Measurements from ENCODE around the gene DAZAP1.

DAZAP1 gene

DNA sequence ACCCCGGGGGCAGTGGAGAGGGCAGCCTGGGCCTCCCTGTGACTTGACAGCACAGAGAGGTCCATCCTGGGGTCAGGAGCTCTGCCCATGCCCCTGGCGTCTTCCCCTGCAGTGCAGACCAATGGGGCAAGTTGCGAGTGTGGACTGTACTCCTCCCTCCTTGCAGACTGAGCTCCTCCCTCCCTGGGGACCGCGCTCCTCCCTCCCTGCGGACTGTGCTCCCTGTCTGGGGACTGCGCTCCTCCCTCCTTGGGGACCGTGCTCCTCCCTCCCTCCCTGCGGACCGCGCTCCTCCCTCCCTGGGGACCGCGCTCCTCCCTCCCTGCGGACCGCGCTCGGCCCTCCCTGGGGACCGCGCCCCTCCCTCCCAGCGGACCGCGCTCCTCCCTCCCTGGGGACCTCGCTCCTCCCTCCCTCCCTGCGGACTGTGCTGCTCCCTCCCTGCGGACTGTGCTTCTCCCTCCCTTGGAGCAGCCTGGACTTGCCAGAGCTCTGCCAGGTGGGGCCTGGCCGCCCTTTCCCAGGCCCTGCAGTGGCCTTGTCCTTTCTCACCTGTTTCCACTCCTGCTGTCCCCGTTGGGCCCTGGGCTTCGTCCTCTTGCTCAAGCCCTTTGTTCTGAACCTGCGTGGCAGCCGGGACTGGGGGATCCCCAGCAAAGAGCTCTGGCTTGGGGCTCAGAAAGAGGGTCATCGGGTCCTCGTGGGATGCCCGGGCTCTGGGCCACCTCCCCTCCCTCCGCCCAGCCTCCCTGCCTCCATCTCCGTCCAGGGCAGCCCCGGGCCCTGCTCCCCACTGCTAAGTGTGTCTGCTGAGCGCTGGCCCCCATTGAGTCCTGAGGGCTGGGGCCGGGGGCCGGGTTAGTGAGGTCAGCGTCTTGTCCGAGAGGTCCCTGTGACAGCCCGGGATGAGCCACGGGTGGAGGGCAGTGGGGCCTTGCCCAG lies 12.9 kb upstream of the DAZAP1 start:
- peak; percentile 13 for ATAC-seq
- TF ChIP-seq ISL1 (CRISPR knock-in tag; IDR thresholded peaks at IDR 0.05) (no peak), TOX (CRISPR knock-in tag; IDR thresholded peaks at IDR 0.05; ENCODE audit: borderline replicate concordance) (no peak), OSR1 (CRISPR knock-in tag; IDR thresholded peaks at IDR 0.05) (no peak), ZNF565 (CRISPR knock-in tag; conservative IDR thresholded peaks at IDR 0.05; ENCODE audit: low read depth) (no peak), ZNF70 (CRISPR knock-in tag; IDR thresholded peaks at IDR 0.05) (no peak), ZC3H10 (CRISPR knock-in tag; IDR thresholded peaks at IDR 0.05) (no peak), GLIS3 (CRISPR knock-in tag; IDR thresholded peaks at IDR 0.05) (no peak), CSDC2 (CRISPR knock-in tag; IDR thresholded peaks at IDR 0.05) (no peak), ESRRG (CRISPR knock-in tag; IDR thresholded peaks at IDR 0.05) (no peak), PPARA (CRISPR knock-in tag; IDR thresholded peaks at IDR 0.05; ENCODE audit: borderline replicate concordance) (no peak), ZNF8 (CRISPR knock-in tag; IDR thresholded peaks at IDR 0.05) (no peak)
- TF ChIP-seq, protein P1, sequence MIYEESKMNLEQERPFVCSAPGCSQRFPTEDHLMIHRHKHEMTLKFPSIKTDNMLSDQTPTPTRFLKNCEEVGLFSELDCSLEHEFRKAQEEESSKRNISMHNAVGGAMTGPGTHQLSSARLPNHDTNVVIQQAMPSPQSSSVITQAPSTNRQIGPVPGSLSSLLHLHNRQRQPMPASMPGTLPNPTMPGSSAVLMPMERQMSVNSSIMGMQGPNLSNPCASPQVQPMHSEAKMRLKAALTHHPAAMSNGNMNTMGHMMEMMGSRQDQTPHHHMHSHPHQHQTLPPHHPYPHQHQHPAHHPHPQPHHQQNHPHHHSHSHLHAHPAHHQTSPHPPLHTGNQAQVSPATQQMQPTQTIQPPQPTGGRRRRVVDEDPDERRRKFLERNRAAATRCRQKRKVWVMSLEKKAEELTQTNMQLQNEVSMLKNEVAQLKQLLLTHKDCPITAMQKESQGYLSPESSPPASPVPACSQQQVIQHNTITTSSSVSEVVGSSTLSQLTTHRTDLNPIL (CRISPR knock-in tag; IDR thresholded peaks at IDR 0.05; ENCODE audit: low read depth), result no peak
- TF ChIP-seq, protein P2, sequence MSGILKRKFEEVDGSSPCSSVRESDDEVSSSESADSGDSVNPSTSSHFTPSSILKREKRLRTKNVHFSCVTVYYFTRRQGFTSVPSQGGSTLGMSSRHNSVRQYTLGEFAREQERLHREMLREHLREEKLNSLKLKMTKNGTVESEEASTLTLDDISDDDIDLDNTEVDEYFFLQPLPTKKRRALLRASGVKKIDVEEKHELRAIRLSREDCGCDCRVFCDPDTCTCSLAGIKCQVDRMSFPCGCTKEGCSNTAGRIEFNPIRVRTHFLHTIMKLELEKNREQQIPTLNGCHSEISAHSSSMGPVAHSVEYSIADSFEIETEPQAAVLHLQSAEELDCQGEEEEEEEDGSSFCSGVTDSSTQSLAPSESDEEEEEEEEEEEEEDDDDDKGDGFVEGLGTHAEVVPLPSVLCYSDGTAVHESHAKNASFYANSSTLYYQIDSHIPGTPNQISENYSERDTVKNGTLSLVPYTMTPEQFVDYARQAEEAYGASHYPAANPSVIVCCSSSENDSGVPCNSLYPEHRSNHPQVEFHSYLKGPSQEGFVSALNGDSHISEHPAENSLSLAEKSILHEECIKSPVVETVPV (CRISPR knock-in tag; IDR thresholded peaks at IDR 0.05), result no peak
- TF ChIP-seq, protein P3, sequence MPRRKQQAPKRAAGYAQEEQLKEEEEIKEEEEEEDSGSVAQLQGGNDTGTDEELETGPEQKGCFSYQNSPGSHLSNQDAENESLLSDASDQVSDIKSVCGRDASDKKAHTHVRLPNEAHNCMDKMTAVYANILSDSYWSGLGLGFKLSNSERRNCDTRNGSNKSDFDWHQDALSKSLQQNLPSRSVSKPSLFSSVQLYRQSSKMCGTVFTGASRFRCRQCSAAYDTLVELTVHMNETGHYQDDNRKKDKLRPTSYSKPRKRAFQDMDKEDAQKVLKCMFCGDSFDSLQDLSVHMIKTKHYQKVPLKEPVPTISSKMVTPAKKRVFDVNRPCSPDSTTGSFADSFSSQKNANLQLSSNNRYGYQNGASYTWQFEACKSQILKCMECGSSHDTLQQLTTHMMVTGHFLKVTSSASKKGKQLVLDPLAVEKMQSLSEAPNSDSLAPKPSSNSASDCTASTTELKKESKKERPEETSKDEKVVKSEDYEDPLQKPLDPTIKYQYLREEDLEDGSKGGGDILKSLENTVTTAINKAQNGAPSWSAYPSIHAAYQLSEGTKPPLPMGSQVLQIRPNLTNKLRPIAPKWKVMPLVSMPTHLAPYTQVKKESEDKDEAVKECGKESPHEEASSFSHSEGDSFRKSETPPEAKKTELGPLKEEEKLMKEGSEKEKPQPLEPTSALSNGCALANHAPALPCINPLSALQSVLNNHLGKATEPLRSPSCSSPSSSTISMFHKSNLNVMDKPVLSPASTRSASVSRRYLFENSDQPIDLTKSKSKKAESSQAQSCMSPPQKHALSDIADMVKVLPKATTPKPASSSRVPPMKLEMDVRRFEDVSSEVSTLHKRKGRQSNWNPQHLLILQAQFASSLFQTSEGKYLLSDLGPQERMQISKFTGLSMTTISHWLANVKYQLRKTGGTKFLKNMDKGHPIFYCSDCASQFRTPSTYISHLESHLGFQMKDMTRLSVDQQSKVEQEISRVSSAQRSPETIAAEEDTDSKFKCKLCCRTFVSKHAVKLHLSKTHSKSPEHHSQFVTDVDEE (CRISPR knock-in tag; IDR thresholded peaks at IDR 0.05), result no peak

DNA sequence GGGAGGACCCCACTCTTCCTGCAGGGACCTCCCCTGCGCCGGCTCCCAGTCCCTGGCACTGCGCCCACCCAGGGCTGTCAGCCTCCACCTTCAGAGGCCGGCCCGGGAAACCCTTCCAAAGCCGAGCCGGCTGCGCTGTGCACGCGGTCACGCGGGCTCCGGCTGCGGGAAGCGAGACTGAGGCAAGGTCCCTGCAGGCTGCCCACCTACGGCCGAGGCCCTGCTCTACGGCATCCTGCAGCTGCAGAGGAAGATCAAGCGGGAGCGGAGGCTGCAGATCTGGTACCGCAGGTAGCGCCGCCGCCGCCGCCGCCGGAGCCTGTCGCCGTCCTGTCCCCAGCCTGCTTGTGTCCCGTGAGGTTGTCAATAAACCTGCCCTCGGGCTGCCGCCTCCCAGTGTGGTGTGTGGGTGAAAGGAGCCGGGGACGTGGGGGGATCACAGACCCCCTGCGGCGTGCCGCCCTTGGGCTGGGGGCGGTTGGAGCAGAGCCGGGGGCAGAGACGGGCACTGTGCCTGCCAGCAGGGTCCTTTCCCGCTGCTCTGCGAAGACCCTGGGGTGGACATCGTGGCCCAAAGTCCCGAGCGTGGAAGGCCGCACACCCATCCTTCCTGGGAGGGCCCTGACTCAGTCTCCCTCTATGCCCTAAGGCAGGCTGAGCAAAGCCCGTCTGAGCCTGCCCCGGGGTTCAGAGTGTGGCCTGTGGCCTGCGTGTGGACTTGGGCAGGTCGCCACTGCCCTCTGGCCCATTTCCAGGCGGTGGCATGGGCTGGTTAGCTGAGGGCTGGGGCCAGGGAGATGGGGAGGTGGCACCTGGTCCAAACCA lies 12.0 kb upstream of the DAZAP1 start:
- TF ChIP-seq, protein P2 (CRISPR knock-in tag; IDR thresholded peaks at IDR 0.05), result no peak
- no peak for TF ChIP-seq ZFP3 (CRISPR knock-in tag; IDR thresholded peaks at IDR 0.05)
- no peak for TF ChIP-seq ESRRG (CRISPR knock-in tag; IDR thresholded peaks at IDR 0.05)
- no peak for TF ChIP-seq SNAI2 (CRISPR knock-in tag; IDR thresholded peaks at IDR 0.05)
- TF ChIP-seq CSDC2 (CRISPR knock-in tag; IDR thresholded peaks at IDR 0.05), result no peak
- TF ChIP-seq ZNF565 (CRISPR knock-in tag; conservative IDR thresholded peaks at IDR 0.05; ENCODE audit: low read depth), result no peak
- no peak for TF ChIP-seq TCF4 (CRISPR knock-in tag; IDR thresholded peaks at IDR 0.05; ENCODE audit: borderline replicate concordance)
- no peak for TF ChIP-seq ZNF70 (CRISPR knock-in tag; IDR thresholded peaks at IDR 0.05)
- no peak for TF ChIP-seq PPARA (CRISPR knock-in tag; IDR thresholded peaks at IDR 0.05; ENCODE audit: borderline replicate concordance)
- TF ChIP-seq, protein P3 (CRISPR knock-in tag; IDR thresholded peaks at IDR 0.05), result no peak
- TF ChIP-seq ZC3H10 (CRISPR knock-in tag; IDR thresholded peaks at IDR 0.05), result no peak
- TF ChIP-seq, protein P4, sequence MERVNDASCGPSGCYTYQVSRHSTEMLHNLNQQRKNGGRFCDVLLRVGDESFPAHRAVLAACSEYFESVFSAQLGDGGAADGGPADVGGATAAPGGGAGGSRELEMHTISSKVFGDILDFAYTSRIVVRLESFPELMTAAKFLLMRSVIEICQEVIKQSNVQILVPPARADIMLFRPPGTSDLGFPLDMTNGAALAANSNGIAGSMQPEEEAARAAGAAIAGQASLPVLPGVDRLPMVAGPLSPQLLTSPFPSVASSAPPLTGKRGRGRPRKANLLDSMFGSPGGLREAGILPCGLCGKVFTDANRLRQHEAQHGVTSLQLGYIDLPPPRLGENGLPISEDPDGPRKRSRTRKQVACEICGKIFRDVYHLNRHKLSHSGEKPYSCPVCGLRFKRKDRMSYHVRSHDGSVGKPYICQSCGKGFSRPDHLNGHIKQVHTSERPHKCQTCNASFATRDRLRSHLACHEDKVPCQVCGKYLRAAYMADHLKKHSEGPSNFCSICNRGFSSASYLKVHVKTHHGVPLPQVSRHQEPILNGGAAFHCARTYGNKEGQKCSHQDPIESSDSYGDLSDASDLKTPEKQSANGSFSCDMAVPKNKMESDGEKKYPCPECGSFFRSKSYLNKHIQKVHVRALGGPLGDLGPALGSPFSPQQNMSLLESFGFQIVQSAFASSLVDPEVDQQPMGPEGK (CRISPR knock-in tag; IDR thresholded peaks at IDR 0.05; ENCODE audit: borderline replicate concordance), result no peak
- TF ChIP-seq ZNF8 (CRISPR knock-in tag; IDR thresholded peaks at IDR 0.05), result no peak
- TF ChIP-seq TOX (CRISPR knock-in tag; IDR thresholded peaks at IDR 0.05; ENCODE audit: borderline replicate concordance), result no peak
- TF ChIP-seq BACH2 (CRISPR knock-in tag; IDR thresholded peaks at IDR 0.05; ENCODE audit: borderline replicate concordance), result no peak
- TF ChIP-seq RARB (CRISPR knock-in tag; IDR thresholded peaks at IDR 0.05), result no peak
- TF ChIP-seq ARNTL (CRISPR knock-in tag; IDR thresholded peaks at IDR 0.05; ENCODE audit: borderline replicate concordance, low read depth), result no peak
- peak; percentile 4 for ATAC-seq
